GM12892 (cell line): ENCODE measurements around the gene SOX8.

Experiments used
- POLR2A ChIP-seq: IDR thresholded peaks from 2 replicates; pipeline ENCODE4 v1.6.1; 2011; ENCODE audit warnings: low read depth, low read length, control low read depth
- TAF1 ChIP-seq: IDR thresholded peaks from 2 replicates; pipeline ENCODE4 v1.6.1; 2011; ENCODE audit warnings: low read depth, mild to moderate bottlenecking, control low read depth, low read length, borderline replicate concordance

- TF ChIP-seq POLR2A = no peak
- no peak for TF ChIP-seq TAF1
Measured at GRCh38 chr16:934178-934577, 47.4 kb upstream of the SOX8 start.
